ENCODE data around the gene SLC15A3. TPM values are rescaled to one million over a fixed set of nuclear protein-coding genes. Genes with fewer than 3 reads are reported as not detected.

The SLC15A3 gene
- total RNA-seq, 1 donor from 2014 or later, result 23.1 TPM

DNA sequence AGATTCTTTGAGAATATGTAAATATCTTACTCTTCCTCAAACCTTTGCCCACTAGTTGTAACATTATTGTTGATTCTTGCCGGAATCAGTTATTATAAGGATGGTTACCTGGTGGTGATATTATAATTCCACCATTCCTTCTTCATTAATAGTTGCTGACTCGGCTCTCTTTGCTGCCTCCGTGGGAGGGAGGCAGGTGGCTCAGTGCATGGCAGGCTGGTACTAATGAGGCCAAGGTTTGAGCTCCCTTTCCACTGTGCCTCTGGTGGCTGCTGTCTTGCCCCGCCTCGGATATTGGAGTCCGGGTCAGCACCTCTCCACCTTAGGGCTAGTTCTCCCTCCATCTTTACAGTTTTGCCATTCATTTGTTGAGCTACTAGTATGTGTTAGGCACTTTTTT lies 32.2 kb upstream of the SLC15A3 start:
- no peaks in the 10 kb centered on the region for H3K9me3 ChIP-seq
- no peak overlapping the region for H3K4me3 ChIP-seq
- no peaks in the 10 kb centered on the region for H3K27me3 ChIP-seq
- TF ChIP-seq POLR2A (IDR thresholded peaks at IDR 0.05) (no peak), POLR2AphosphoS5 (IDR thresholded peaks at IDR 0.05; ENCODE audit: insufficient read depth in 1 of 2, low read depth in 1 of 2) (no peak)
- TF ChIP-seq, protein P1, sequence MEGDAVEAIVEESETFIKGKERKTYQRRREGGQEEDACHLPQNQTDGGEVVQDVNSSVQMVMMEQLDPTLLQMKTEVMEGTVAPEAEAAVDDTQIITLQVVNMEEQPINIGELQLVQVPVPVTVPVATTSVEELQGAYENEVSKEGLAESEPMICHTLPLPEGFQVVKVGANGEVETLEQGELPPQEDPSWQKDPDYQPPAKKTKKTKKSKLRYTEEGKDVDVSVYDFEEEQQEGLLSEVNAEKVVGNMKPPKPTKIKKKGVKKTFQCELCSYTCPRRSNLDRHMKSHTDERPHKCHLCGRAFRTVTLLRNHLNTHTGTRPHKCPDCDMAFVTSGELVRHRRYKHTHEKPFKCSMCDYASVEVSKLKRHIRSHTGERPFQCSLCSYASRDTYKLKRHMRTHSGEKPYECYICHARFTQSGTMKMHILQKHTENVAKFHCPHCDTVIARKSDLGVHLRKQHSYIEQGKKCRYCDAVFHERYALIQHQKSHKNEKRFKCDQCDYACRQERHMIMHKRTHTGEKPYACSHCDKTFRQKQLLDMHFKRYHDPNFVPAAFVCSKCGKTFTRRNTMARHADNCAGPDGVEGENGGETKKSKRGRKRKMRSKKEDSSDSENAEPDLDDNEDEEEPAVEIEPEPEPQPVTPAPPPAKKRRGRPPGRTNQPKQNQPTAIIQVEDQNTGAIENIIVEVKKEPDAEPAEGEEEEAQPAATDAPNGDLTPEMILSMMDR (IDR thresholded peaks at IDR 0.05), result no peak
- peaks cover 4% of the 10 kb centered on the region for H3K4me1 ChIP-seq
- H3K36me3 ChIP-seq, result no peaks in the 10 kb centered on the region
- no peak overlapping the region for H3K27ac ChIP-seq
- DNase-seq (ENCODE audit: extremely low spot score in 2 of 2), result no peak
- intact Hi-C loops (cut with DNase I), result no loop called here

DNA sequence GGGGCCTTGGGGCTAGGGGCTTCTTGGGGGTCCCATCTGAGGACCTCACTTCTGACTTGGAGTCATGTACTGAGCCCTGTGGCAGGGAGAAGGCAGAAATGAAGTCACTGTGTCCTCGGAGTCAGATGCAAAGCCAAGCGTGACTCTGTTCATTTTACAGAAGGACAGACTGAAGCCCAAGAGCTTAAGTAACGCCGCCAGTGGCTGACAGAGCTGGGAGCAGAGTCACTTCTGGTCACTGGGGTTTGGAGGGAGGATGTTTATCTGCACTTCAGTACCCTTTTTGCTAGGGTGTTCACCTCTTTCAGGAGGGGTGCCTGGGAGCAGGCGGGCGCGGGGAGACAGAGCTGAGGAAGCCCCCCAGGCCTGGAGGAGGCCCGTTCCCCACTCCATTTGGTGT lies 30.2 kb upstream of the SLC15A3 start:
- no peak for DNase-seq (ENCODE audit: extremely low spot score in 2 of 2)
- H3K36me3 ChIP-seq, result no peaks in the 10 kb centered on the region
- H3K4me1 ChIP-seq, result peaks cover 4% of the 10 kb centered on the region
- no peak for TF ChIP-seq POLR2AphosphoS5 (IDR thresholded peaks at IDR 0.05; ENCODE audit: insufficient read depth in 1 of 2, low read depth in 1 of 2)
- no peak for TF ChIP-seq POLR2A (IDR thresholded peaks at IDR 0.05)
- TF ChIP-seq, protein P1 (IDR thresholded peaks at IDR 0.05), result no peak
- H3K27ac ChIP-seq, result no peak overlapping the region
- H3K4me3 ChIP-seq, result no peak overlapping the region
- intact Hi-C loops (cut with DNase I), result no loop called here
- H3K9me3 ChIP-seq, result no peaks in the 10 kb centered on the region
- H3K27me3 ChIP-seq, result no peaks in the 10 kb centered on the region

DNA sequence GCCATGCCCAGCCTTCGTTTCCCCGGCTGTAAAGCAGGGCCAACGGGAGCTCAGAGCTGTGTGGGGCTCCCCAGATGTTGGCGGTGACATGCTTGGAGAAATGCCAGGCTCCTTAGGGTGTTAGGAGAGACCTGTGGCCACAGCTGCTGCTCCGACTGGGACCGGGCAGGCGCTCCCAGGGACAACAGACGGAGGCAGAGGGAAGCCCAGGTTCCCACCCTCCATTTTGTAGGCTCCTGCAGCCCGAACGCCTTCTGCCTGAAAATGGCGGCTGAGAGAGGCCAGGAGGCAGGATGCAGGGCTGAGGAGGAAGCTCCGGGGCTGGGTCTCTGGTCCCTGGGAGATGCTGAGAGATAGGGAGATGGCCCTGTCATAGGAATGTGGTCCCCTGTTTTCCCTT lies 29.5 kb upstream of the SLC15A3 start:
- peaks cover 4% of the 10 kb centered on the region for H3K4me1 ChIP-seq
- no peak overlapping the region for H3K4me3 ChIP-seq
- no peaks in the 10 kb centered on the region for H3K36me3 ChIP-seq
- H3K27me3 ChIP-seq, result no peaks in the 10 kb centered on the region
- intact Hi-C loops (cut with DNase I), result no loop called here
- H3K9me3 ChIP-seq, result no peaks in the 10 kb centered on the region
- H3K27ac ChIP-seq, result no peak overlapping the region
- DNase-seq (ENCODE audit: extremely low spot score in 2 of 2), result no peak
- TF ChIP-seq POLR2A (IDR thresholded peaks at IDR 0.05) (no peak), POLR2AphosphoS5 (IDR thresholded peaks at IDR 0.05; ENCODE audit: insufficient read depth in 1 of 2, low read depth in 1 of 2) (no peak)
- TF ChIP-seq, protein P1 (IDR thresholded peaks at IDR 0.05), result no peak

DNA sequence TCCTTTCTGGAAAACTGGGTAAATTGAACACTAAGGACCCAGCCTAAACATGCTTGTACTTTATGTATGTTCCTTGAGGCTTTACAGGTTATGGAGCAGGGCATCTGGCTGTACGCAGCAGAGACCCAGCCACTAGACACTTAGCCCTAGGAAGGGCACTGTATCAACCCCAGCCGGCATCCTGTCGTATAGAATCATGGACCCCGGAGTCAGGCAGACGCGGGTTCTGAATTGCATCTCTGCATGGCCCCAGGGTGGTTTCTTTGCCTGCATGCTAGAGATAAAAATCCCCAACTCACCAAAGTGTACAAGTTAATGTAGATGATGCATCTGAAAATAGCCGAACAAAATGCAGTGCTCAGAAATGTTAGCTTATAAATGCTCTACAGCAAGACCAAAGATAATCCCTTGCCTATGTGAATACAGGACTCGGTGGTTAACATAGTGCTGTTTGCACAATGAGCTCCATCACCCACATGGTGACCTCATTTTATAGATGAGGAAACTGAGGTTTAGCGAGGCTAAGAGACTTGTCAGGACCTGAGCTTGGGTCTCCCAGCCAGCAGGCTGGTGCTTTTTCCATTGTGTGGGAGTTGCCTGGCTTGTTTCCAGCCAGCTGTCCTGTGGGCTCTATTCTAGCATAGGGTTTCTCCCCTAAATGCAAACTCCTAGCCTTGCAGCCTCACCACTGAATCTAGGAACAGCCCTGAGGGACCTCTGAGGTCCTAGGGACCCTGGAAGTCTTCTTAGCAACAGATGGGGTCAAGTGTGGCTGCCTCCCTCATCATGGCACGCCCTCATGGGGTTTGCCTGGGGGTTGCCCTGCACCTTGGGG lies 26.8 kb upstream of the SLC15A3 start:
- Histone ChIP-seq H3K27me3 (no peaks in the 10 kb centered on the region), H3K9me3 (no peaks in the 10 kb centered on the region), H3K36me3 (no peaks in the 10 kb centered on the region), H3K27ac (no peak overlapping the region), H3K4me1 (peaks cover 4% of the 10 kb centered on the region), H3K4me3 (no peak overlapping the region)
- no peak for TF ChIP-seq POLR2A (IDR thresholded peaks at IDR 0.05)
- TF ChIP-seq POLR2AphosphoS5 (IDR thresholded peaks at IDR 0.05; ENCODE audit: insufficient read depth in 1 of 2, low read depth in 1 of 2), result no peak
- TF ChIP-seq, protein P1 (IDR thresholded peaks at IDR 0.05), result no peak
- intact Hi-C loops (cut with DNase I), result no loop called here
- no peak for DNase-seq (ENCODE audit: extremely low spot score in 2 of 2)

DNA sequence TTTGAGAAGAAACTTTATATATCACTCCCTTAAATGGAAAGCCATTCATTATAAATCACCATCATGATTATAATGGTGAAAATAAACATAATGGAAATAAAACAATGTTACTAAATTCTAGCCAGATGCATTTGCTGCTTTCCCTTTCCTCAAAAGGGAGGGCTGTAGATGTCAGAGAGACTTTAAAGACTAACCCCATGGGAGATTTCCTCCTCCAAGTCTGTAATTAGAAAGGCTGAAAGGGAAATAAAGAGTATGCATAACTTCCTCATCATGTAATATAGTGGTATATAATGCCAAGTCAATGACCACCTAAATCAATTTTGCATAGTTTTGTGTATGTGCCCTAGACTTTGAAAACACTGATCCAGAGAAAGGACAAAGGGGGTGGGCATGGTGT lies 25.9 kb upstream of the SLC15A3 start:
- Histone ChIP-seq H3K27ac (no peak overlapping the region), H3K4me3 (no peak overlapping the region), H3K36me3 (no peaks in the 10 kb centered on the region), H3K4me1 (peaks cover 4% of the 10 kb centered on the region), H3K27me3 (no peaks in the 10 kb centered on the region), H3K9me3 (no peaks in the 10 kb centered on the region)
- no peak for DNase-seq (ENCODE audit: extremely low spot score in 2 of 2)
- TF ChIP-seq POLR2A (IDR thresholded peaks at IDR 0.05), result no peak
- TF ChIP-seq POLR2AphosphoS5 (IDR thresholded peaks at IDR 0.05; ENCODE audit: insufficient read depth in 1 of 2, low read depth in 1 of 2), result no peak
- TF ChIP-seq, protein P1 (IDR thresholded peaks at IDR 0.05), result no peak
- intact Hi-C loops (cut with DNase I), result no loop called here
